GM12878 (cell line): ENCODE measurements around the gene IQUB. TPM values are rescaled to one million over a fixed set of nuclear protein-coding genes. Genes with fewer than 3 reads are reported as not detected.

Experiments
- ATAC-seq: fragments of 200-7000 bp; cut with Tn5 transposase; 3 replicates; pipeline ENCODE4 v1.9.1; 2020; ENCODE audit warnings: mild to moderate bottlenecking, moderate library complexity
- BruUV-seq: library from RNA; stranded (reverse); fragments of 400-500 nt; replicated peaks from 2 replicates; lab custom pipeline; 2021; lab: Mats Ljungman, UMichigan
- CTCF ChIA-PET: fragments of 300-600 bp; sonication (Branson Sonifier 250); formaldehyde crosslinking; extraction: SDS; loops from one replicate; lab custom pipeline; 2021; ENCODE audit warnings: inconsistent platforms; lab: Yijun Ruan, JAX
- POLR2A ChIA-PET: fragments of 350-600 bp; formaldehyde crosslinking; extraction: SDS; loops from one replicate; lab custom pipeline; 2021; ENCODE audit warnings: inconsistent platforms; lab: Charles Lee
- RAD21 ChIA-PET: fragments of 300-600 bp; sonication (Branson Sonifier 250); formaldehyde crosslinking; loops from one replicate; lab custom pipeline; 2023; ENCODE audit warnings: antibody characterized with exemption; ENCODE audit not compliant: unreplicated experiment; lab: Charles Lee
- SMC1A ChIA-PET: fragments of 300-600 bp; sonication (Branson Sonifier 250); formaldehyde crosslinking; loops from one replicate; lab custom pipeline; 2023; ENCODE audit not compliant: unreplicated experiment, uncharacterized antibody; lab: Charles Lee
- DNase-seq: peaks from one replicate; pipeline ENCODE4 v3.0.0-alpha.2; 2011; ENCODE audit warnings: low read depth, low spot score
- FAIRE-seq: peaks from 3 replicates; lab custom pipeline; 2011; peaks lifted over from hg19 to GRCh38; lab: Jason Lieb, UNC
- H2AFZ ChIP-seq: 2 replicates; pipeline ENCODE4 v1.6.0; 2011; ENCODE audit warnings: low read depth, low read length, control low read depth; ENCODE audit not compliant: control insufficient read depth
- H3K27ac ChIP-seq: 2 replicates; pipeline ENCODE4 v1.5.1; 2011; ENCODE audit warnings: control low read depth; ENCODE audit not compliant: control insufficient read depth, insufficient read depth
- H3K27me3 ChIP-seq, 2 experiments: replicated peaks in 1 of 2; 2 replicates each; pipeline versions ENCODE4 v1.6.0 to v1.6.1; 2011; ENCODE audit warnings: low read length in 1 of 2; ENCODE audit not compliant: control insufficient read depth in 2 of 2, insufficient read depth in 2 of 2
- H3K36me3 ChIP-seq, 2 experiments: 2 replicates each; pipeline ENCODE4 v1.5.1; 2011; ENCODE audit warnings: low read length in 1 of 2; ENCODE audit not compliant: control insufficient read depth in 2 of 2, insufficient read depth in 2 of 2
- H3K4me1 ChIP-seq: 2 replicates; pipeline ENCODE4 v1.6.1; 2011; ENCODE audit warnings: mild to moderate bottlenecking, low read length, moderate library complexity, mixed read lengths; ENCODE audit not compliant: control insufficient read depth, insufficient read depth
- H3K4me2 ChIP-seq: 2 replicates; pipeline ENCODE4 v1.6.0; 2011; ENCODE audit warnings: control low read depth; ENCODE audit not compliant: control insufficient read depth, insufficient read depth
- H3K4me3 ChIP-seq: fragments of 200-600 bp; sonication (generic); 2 replicates; pipeline ENCODE4 v1.5.1; 2016
- H3K79me2 ChIP-seq: 2 replicates; pipeline ENCODE4 v1.6.0; 2011; ENCODE audit warnings: low read length; ENCODE audit not compliant: control insufficient read depth, insufficient read depth
- H3K9ac ChIP-seq: 2 replicates; pipeline ENCODE4 v1.8.0; 2011; ENCODE audit warnings: low read length, control low read depth, mixed read lengths; ENCODE audit not compliant: control insufficient read depth, insufficient read depth
- H3K9me3 ChIP-seq: replicated peaks from 3 replicates; pipeline ENCODE4 v1.5.1; 2011; ENCODE audit warnings: mild to moderate bottlenecking, low read length; ENCODE audit not compliant: control insufficient read depth, insufficient read depth
- H4K20me1 ChIP-seq: 2 replicates; pipeline ENCODE4 v1.6.0; 2011; ENCODE audit not compliant: control insufficient read depth, insufficient read depth
- BACH1 ChIP-seq: fragments of 450-650 bp; IDR thresholded peaks from 2 replicates; pipeline ENCODE4 v1.6.1; 2017; ENCODE audit warnings: mild to moderate bottlenecking, borderline replicate concordance
- CBFB ChIP-seq: IDR thresholded peaks from 2 replicates; pipeline ENCODE4 v1.6.1; 2016; ENCODE audit warnings: antibody characterized with exemption, low read depth
- EGR1 ChIP-seq, 2 experiments: IDR thresholded peaks; 1 replicate in 1 of 2; 2 replicates in 1 of 2; pipeline ENCODE4 v1.6.1; 2011 to 2012; ENCODE audit warnings: low read depth in 2 of 2, low read length in 2 of 2, borderline replicate concordance in 1 of 2, mild to moderate bottlenecking in 1 of 2, moderate library complexity in 1 of 2
- HDGF ChIP-seq: fragments of 450-650 bp; IDR thresholded peaks from 2 replicates; pipeline ENCODE4 v1.6.1; 2016; ENCODE audit warnings: antibody characterized with exemption
- LARP7 ChIP-seq: fragments of 450-650 bp; IDR thresholded peaks from 2 replicates; pipeline ENCODE4 v1.6.1; 2017; ENCODE audit warnings: mild to moderate bottlenecking
- NBN ChIP-seq: fragments of 450-650 bp; IDR thresholded peaks from 2 replicates; pipeline ENCODE4 v1.6.1; 2016
- PAX5 ChIP-seq: IDR thresholded peaks from 2 replicates; pipeline ENCODE4 v1.6.1; 2011; ENCODE audit warnings: low read depth, low read length, borderline replicate concordance
- RB1 ChIP-seq: fragments of 450-650 bp; formaldehyde crosslinking; IDR thresholded peaks from 2 replicates; pipeline ENCODE4 v1.6.1; 2017; ENCODE audit warnings: mild to moderate bottlenecking, borderline replicate concordance
- RBBP5 ChIP-seq: fragments of 200-600 bp; sonication (generic); conservative IDR thresholded peaks from 2 replicates; pipeline ENCODE4 v1.6.1; 2016
- RCOR1 ChIP-seq: conservative IDR thresholded peaks from 2 replicates; pipeline ENCODE4 v1.6.1; 2012; ENCODE audit warnings: low read depth, low read length, improper control_type of control experiment
- RUNX3 ChIP-seq: IDR thresholded peaks from 2 replicates; pipeline ENCODE4 v1.6.1; 2012; ENCODE audit warnings: low read length, inconsistent platforms
- SIN3A ChIP-seq: IDR thresholded peaks from 2 replicates; pipeline ENCODE4 v1.6.1; 2012; ENCODE audit warnings: low read depth, low read length, improper control_type of control experiment
- SMARCA5 ChIP-seq: fragments of 450-650 bp; IDR thresholded peaks from 2 replicates; pipeline ENCODE4 v1.6.1; 2017; ENCODE audit warnings: mild to moderate bottlenecking
- SP1 ChIP-seq: IDR thresholded peaks from one replicate; pipeline ENCODE4 v1.6.1; 2011; ENCODE audit warnings: low read depth, low read length
- STAT3 ChIP-seq: IDR thresholded peaks from 2 replicates; pipeline ENCODE4 v1.6.1; 2011; ENCODE audit warnings: low read depth, low read length, improper control_type of control experiment
- SUZ12 ChIP-seq: fragments of 200-600 bp; sonication (generic); IDR thresholded peaks from one replicate; pipeline ENCODE4 v1.6.1; 2018; ENCODE audit warnings: antibody characterized with exemption, mild to moderate bottlenecking; ENCODE audit not compliant: unreplicated experiment
- ZNF24 ChIP-seq: fragments of 450-650 bp; IDR thresholded peaks from 2 replicates; pipeline ENCODE4 v1.6.1; 2017; ENCODE audit warnings: antibody characterized with exemption, mild to moderate bottlenecking
- ZNF274 ChIP-seq: IDR thresholded peaks from one replicate; pipeline ENCODE4 v1.8.0; 2011; ENCODE audit not compliant: insufficient read length, insufficient read depth
- WGBS: methylation state at CpG from one replicate; pipeline ENCODE4 v1.1.6; 2016; ENCODE audit warnings: low lambda C conversion rate; ENCODE audit not compliant: insufficient replicate concordance, insufficient coverage; ENCODE audit errors: missing lambda C conversion rate; 5-methylcytosine and 5-hydroxymethylcytosine counted together
- in situ Hi-C: fragments of 300-500 bp; cut with MboI; formaldehyde crosslinking; loops from 9 replicates; pipeline ENCODE4 v1.14.3; 2018; ENCODE audit warnings: mixed read lengths
- intact Hi-C: fragments of 100-400 bp; cut with micrococcal nuclease; formaldehyde crosslinking; loops from one replicate; pipeline ENCODE4 v1.14.2; 2022; ENCODE audit not compliant: unreplicated experiment
- polyA plus RNA-seq, 11 experiments: library from polyadenylated mRNA; depleted of rRNA in 4 of 11; unstranded in 6 of 11; stranded (reverse) in 5 of 11; fragments of >200 nt; fragmentation: Nextera tagmentation in 4 of 11; fragmentation: Illumina TruSeq in 1 of 11; extraction: Ambion mirVana in 4 of 11; extraction: Trizol in 1 of 11; gene quantifications; 1 replicate in 1 of 11; 2 replicates in 10 of 11; pipeline versions ENCODE4 v1.2.1 to v1.2.3, GENCODE V29; 2011 to 2016; ENCODE audit warnings: inconsistent platforms in 2 of 11, missing spikeins in 2 of 11, low read depth in 1 of 11
- total RNA-seq, 4 experiments: library from RNA; depleted of rRNA in 3 of 4; stranded (reverse); fragments of >200 nt in 3 of 4; fragmentation: Illumina TruSeq in 1 of 4; extraction: Trizol in 1 of 4; gene quantifications; 2 replicates each; pipeline versions ENCODE4 v1.2.1 to v1.2.3, GENCODE V29; 2013 to 2021
- TF ChIP-seq, protein P1 (sequence below): fragments of 450-650 bp; IDR thresholded peaks from 2 replicates; pipeline ENCODE4 v1.6.1; 2018; ENCODE audit warnings: borderline replicate concordance, mild to moderate bottlenecking; ENCODE audit not compliant: partially characterized antibody
- TF ChIP-seq, protein P2 (sequence below): fragments of 450-650 bp; formaldehyde crosslinking; IDR thresholded peaks from 2 replicates; pipeline ENCODE4 v1.5.0; 2022; ENCODE audit warnings: mild to moderate bottlenecking, missing genetic modification characterization
- TF ChIP-seq, protein P3 (sequence below): fragments of 450-650 bp; IDR thresholded peaks from 2 replicates; pipeline ENCODE4 v1.6.1; 2016; ENCODE audit warnings: mild to moderate bottlenecking

The IQUB gene
- total and polyA plus RNA-seq, 10 of the 15 experiments (the other 5 are each of a cell fraction or from before 2014, with no cell fraction given), result 0.04 to 0.08 TPM; not detected in 8

DNA sequence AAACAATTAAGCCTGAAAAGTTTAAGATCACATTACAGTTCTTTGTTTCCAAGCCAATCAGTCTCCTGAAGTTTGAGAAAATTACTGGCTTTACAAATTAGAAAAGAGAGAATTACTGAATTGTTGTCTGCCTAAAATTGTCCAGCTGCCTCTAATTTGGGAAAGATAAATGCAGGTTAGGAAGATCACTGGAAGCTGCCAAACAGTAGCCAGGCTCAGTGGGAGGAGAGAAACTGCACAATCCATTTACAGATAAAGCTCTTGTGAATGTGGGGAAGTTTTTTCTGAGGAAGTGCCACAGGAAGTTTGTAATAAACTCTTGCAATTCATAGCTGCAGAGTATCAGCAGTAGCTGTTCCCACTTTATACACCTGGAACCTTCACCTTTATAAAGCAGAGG, 100.7 kb downstream of the IQUB start (continued):
- TF ChIP-seq, protein P1, sequence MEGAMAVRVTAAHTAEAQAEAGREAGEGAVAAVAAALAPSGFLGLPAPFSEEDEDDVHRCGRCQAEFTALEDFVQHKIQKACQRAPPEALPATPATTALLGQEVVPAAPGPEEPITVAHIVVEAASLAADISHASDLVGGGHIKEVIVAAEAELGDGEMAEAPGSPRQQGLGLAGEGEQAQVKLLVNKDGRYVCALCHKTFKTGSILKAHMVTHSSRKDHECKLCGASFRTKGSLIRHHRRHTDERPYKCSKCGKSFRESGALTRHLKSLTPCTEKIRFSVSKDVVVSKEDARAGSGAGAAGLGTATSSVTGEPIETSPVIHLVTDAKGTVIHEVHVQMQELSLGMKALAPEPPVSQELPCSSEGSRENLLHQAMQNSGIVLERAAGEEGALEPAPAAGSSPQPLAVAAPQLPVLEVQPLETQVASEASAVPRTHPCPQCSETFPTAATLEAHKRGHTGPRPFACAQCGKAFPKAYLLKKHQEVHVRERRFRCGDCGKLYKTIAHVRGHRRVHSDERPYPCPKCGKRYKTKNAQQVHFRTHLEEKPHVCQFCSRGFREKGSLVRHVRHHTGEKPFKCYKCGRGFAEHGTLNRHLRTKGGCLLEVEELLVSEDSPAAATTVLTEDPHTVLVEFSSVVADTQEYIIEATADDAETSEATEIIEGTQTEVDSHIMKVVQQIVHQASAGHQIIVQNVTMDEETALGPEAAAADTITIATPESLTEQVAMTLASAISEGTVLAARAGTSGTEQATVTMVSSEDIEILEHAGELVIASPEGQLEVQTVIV, result no peak
- TF ChIP-seq RBBP5 (no peak), BACH1 (no peak), SP1 (no peak), SMARCA5 (no peak)

GRCh38 chr7:123432601-123433000, 101.8 kb downstream of the IQUB start:
- SMC1A ChIA-PET, result no interaction called here
- no peak for FAIRE-seq
- Histone ChIP-seq H2AFZ (no peak overlapping the region), H3K27me3 (no peaks in the 10 kb centered on the region), H3K4me1 (no peaks in the 10 kb centered on the region), H4K20me1 (no peaks in the 10 kb centered on the region), H3K4me2 (no peak overlapping the region), H3K9me3 (no peaks in the 10 kb centered on the region), H3K79me2 (no peaks in the 10 kb centered on the region), H3K36me3 (no peaks in the 10 kb centered on the region), H3K27ac (no peak overlapping the region), H3K4me3 (no peak overlapping the region), H3K9ac (no peak overlapping the region)
- WGBS, result 0% methylated on average over 2 of the region's 2 CpGs
- DNase-seq, result no peak
- no TSS peak for BruUV-seq
- in situ Hi-C loops (no loop called here), intact Hi-C loops (no loop called here)
- CTCF ChIA-PET, result no interaction called here
- POLR2A ChIA-PET, result no interaction called here
- RAD21 ChIA-PET, result no interaction called here
- ATAC-seq, result no peak
- TF ChIP-seq ZNF274 (no peak), NBN (no peak), HDGF (no peak), SUZ12 (no peak), CBFB (no peak), STAT3 (no peak), ZNF24 (no peak), PAX5 (no peak), RB1 (no peak), EGR1 (IDR thresholded peaks at IDR 0.05; ENCODE audit: borderline replicate concordance in 1 of 2, low read depth in 2 of 2, low read length in 2 of 2) (no peak), LARP7 (no peak), RUNX3 (no peak), SIN3A (no peak), RCOR1 (no peak)
- TF ChIP-seq, protein P2, sequence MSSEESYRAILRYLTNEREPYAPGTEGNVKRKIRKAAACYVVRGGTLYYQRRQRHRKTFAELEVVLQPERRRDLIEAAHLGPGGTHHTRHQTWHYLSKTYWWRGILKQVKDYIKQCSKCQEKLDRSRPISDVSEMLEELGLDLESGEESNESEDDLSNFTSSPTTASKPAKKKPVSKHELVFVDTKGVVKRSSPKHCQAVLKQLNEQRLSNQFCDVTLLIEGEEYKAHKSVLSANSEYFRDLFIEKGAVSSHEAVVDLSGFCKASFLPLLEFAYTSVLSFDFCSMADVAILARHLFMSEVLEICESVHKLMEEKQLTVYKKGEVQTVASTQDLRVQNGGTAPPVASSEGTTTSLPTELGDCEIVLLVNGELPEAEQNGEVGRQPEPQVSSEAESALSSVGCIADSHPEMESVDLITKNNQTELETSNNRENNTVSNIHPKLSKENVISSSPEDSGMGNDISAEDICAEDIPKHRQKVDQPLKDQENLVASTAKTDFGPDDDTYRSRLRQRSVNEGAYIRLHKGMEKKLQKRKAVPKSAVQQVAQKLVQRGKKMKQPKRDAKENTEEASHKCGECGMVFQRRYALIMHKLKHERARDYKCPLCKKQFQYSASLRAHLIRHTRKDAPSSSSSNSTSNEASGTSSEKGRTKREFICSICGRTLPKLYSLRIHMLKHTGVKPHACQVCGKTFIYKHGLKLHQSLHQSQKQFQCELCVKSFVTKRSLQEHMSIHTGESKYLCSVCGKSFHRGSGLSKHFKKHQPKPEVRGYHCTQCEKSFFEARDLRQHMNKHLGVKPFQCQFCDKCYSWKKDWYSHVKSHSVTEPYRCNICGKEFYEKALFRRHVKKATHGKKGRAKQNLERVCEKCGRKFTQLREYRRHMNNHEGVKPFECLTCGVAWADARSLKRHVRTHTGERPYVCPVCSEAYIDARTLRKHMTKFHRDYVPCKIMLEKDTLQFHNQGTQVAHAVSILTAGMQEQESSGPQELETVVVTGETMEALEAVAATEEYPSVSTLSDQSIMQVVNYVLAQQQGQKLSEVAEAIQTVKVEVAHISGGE, result no peak
- TF ChIP-seq, protein P3, sequence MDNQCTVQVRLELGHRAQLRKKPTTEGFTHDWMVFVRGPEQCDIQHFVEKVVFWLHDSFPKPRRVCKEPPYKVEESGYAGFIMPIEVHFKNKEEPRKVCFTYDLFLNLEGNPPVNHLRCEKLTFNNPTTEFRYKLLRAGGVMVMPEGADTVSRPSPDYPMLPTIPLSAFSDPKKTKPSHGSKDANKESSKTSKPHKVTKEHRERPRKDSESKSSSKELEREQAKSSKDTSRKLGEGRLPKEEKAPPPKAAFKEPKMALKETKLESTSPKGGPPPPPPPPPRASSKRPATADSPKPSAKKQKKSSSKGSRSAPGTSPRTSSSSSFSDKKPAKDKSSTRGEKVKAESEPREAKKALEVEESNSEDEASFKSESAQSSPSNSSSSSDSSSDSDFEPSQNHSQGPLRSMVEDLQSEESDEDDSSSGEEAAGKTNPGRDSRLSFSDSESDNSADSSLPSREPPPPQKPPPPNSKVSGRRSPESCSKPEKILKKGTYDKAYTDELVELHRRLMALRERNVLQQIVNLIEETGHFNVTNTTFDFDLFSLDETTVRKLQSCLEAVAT, result no peak
